GM13977 (cell line): ENCODE measurements around the gene PAPPA.

Experiments used
- DNase-seq: peaks from one replicate; pipeline ENCODE4 v3.0.0; 2012; ENCODE audit warnings: low spot score
- CTCF ChIP-seq: IDR thresholded peaks from 2 replicates; pipeline ENCODE4 v1.5.1; 2012; ENCODE audit warnings: mild to moderate bottlenecking, control low read depth; ENCODE audit not compliant: insufficient read depth; ENCODE audit errors: extremely low read depth, missing control alignments
- in situ Hi-C: fragments of 300-500 bp; cut with MboI; formaldehyde crosslinking; loops from one replicate; pipeline ENCODE4 v1.12.0; 2022; ENCODE audit warnings: low sequenced_read_pairs, low pct_unique_long_range_greater_than_20kb, mixed read lengths, inconsistent platforms; ENCODE audit not compliant: unreplicated experiment

Gene PAPPA

GRCh38 chr9:116285320-116285719, 131.7 kb downstream of the PAPPA start:
- TF ChIP-seq CTCF, result no peak
- DNase-seq, result no peak
- in situ Hi-C loops, result no loop called here

GRCh38 chr9:116286297-116286696, 132.7 kb downstream of the PAPPA start:
- in situ Hi-C loops, result no loop called here
- DNase-seq, result no peak
- TF ChIP-seq CTCF, result no peak

DNA sequence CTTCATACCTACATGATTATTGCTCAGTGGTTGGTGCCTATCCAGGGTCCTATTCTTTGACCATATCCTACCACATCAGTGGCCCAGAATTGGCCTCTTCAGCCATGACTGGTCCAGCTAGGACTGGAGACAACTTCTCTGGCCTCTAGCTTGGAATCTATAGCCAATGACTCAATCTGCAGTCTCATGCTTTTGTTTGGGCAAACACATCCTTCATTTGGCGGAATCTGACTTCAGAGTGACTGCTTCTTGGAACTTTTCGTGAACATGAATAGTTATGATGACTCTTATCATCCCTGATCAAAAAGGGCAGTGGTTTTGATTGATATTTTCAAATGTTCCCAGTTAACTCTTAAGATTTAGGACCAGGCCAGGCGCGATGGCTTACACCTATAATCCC, 134.1 kb downstream of the PAPPA start:
- DNase-seq, result no peak
- no peak for TF ChIP-seq CTCF
- in situ Hi-C loops, result no loop called here

GRCh38 chr9:116288658-116289057, 135.1 kb downstream of the PAPPA start:
- in situ Hi-C loops, result no loop called here
- TF ChIP-seq CTCF, result no peak
- DNase-seq, result no peak

DNA sequence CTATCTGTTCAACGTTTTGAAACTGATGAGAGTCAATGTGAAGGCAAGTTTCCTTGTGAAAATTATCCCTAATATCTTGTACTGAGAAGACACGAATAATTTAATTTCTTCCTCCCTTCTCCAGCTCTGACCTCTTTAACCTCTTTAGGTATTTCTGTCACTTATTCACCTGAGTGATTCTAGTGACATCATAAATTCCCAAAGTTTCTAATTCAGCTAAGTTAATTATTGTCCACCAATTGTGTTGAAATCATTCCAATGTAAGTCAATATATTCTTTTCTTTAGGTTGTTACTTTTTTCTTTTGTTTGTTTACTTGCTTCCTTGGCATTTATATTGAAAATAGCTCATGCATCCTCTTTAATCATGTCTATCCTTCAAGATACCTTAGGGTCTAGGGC, 143.8 kb downstream of the PAPPA start:
- TF ChIP-seq CTCF, result no peak
- DNase-seq, result no peak
- in situ Hi-C loops, result no loop called here

- TF ChIP-seq CTCF, result no peak
- in situ Hi-C loops, result no loop called here
Measured at GRCh38 chr9:116298249-116298648, 144.7 kb downstream of the PAPPA start.

GRCh38 chr9:116298878-116299391, 145.3 kb downstream of the PAPPA start:
- in situ Hi-C loops, result no loop called here
- no peak for DNase-seq
- TF ChIP-seq CTCF, result no peak

More at GRCh38 chr9:116298249-116298648, 144.7 kb downstream of the PAPPA start:
- DNase-seq, result no peak
